Nasal cavity respiratory epithelium epithelial cell of viscerocranial mucosa (primary cell): ENCODE measurements around the gene PLPPR3. TPM values are rescaled to one million over a fixed set of nuclear protein-coding genes. Genes with fewer than 3 reads are reported as not detected.

Experiments
- total RNA-seq: library from RNA; depleted of rRNA; stranded (reverse); fragments of >200 nt; gene quantifications from 2 replicates; pipeline ENCODE4 v1.2.3, GENCODE V29; 2014

The PLPPR3 gene, protein sequence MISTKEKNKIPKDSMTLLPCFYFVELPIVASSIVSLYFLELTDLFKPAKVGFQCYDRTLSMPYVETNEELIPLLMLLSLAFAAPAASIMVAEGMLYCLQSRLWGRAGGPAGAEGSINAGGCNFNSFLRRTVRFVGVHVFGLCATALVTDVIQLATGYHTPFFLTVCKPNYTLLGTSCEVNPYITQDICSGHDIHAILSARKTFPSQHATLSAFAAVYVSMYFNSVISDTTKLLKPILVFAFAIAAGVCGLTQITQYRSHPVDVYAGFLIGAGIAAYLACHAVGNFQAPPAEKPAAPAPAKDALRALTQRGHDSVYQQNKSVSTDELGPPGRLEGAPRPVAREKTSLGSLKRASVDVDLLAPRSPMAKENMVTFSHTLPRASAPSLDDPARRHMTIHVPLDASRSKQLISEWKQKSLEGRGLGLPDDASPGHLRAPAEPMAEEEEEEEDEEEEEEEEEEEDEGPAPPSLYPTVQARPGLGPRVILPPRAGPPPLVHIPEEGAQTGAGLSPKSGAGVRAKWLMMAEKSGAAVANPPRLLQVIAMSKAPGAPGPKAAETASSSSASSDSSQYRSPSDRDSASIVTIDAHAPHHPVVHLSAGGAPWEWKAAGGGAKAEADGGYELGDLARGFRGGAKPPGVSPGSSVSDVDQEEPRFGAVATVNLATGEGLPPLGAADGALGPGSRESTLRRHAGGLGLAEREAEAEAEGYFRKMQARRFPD
- total RNA-seq = under 0.01 and 0.28 TPM in 2 replicates

GRCh38 chr19:821825-822503, at the start of gene PLPPR3:
TSS of gene PLPPR3 (minus strand) at chr19:821955. CDS start at chr19:821559, 396 bp downstream.

DNA sequence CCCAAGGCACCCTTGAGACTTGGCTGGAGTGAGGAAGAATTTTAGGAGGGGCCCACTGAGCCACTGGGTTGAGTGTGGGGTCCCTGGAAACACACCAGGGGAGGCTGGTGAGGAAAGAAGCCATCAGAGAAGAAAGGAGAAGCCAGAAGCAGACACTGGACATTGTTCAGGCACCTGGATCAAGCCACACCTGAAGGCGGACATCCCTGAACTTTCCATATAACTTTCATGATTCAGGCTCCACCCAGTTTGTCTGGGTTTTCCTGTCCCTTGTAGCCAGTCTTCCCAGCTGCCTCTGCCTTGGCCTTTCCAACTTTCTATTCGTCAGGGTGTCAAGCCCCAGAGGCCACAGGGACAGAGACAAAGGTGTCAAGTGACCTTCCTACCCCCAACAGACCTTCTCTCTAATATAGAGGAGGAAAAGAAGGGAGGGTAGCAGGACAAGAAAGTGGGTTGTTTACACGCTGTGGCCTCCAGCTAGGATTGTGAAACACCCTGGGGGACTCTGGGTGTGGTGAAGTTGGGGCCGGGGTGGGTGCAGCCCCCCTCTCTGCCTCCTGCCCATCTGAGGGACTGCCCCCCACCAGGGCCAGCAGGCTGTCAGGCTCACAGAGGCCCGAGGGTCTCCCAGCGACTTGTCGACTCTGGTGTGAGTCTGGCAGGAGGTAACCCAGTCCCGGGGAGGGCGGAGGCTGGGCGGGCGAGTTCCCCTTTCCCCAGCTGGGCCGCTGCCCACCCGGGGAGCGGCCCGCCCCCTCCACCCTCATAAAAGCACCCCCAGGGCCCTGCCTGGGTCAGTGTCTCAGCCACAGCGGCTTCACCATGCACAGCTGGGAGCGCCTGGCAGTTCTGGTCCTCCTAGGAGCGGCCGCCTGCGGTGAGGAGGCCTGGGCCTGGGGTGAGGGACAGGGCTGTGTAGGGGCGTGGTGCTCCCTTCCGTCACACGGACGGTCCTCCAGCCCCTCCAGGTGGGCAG, 37.4 kb upstream of the PLPPR3 start, which contains the start of gene CFD:
Gene CFD, plus strand, starts transcription at position 797 of the 976 bp plus-strand sequence. Its CDS starts 26 bp downstream, at position 823.

GRCh38 chr19:852136-853013, 30.6 kb upstream of the PLPPR3 start, which contains the start of gene ELANE:
TSS of gene ELANE (plus strand) at chr19:852303. CDS start at chr19:852329, 26 bp downstream.

DNA sequence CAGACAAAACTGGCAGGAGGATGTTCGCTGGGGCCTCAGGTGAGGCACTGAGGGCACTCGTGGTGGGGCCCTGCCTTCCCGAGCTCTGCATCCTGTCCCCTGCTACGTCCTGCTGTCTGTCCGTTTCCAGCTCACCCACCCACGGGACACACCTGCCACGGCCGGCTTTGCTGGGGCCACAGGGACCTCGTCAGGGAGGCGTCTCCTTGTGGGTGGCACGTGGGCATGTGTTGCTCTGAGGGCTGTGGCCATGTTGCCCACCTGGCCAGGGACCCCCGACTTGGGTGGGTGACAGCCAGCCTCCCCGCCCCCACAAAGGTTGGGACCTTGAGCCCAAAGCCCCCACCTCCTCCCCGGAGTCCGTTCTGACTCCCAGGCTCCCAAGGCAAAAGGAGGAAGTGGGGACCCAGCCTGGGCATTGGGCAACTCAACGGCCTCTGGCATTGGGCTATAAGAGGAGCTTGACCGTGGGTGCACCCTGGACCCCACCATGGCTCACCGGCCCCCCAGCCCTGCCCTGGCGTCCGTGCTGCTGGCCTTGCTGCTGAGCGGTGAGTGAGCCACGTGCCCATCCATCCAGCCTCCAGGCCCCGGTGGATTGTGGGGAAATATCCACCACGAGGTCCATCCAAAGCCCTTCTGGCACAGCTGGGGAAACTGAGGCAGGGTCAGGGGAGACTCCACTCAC, 18.9 kb upstream of the PLPPR3 start, which contains the start of gene PRTN3:
Gene PRTN3, plus strand, starts transcription at position 481 of the 688 bp plus-strand sequence. Its CDS starts 10 bp downstream, at position 491.

DNA sequence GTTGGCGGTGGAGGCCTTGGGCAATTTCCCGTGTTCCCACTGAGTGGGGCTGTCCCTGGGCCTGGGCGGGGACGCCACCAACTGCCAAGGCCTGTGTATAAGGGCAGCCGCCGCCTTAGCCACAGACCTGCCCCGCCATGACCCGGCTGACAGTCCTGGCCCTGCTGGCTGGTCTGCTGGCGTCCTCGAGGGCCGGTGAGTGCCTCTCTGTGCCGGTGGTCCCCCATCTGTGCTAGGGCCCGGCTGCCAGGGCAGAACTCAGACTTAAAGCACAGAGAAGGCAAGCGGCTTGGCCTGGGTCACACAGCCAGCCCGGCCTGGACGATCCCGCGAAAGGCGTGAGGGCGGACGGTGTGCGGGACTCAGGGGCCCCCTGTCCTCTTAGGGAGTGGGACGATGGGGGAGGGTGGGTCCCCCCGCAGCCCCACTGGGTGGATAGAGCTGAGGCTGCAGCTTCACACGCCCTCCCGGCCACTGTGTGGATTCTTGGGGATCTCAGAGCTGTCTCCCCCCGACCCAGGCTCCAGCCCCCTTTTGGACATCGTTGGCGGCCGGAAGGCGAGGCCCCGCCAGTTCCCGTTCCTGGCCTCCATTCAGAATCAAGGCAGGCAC, 6.1 kb upstream of the PLPPR3 start, which contains the start of gene AZU1:
Gene AZU1, plus strand, starts transcription at position 128 of the 612 bp plus-strand sequence. Its CDS starts 10 bp downstream, at position 138.

GRCh38 chr19:796692-797527, 24.8 kb downstream of the PLPPR3 start, which contains the start of gene PTBP1:
TSS of gene PTBP1 (plus strand) at chr19:797452. CDS start at chr19:797498, 46 bp downstream.

Other genes with a start within 250 kb of the PLPPR3 start
- 500 and 542 TPM in 2 replicates for gene BSG, start 249.4 kb downstream of the PLPPR3 start, total RNA-seq
- 0.34 and 1.3 TPM in 2 replicates for gene HCN2, start 232.1 kb downstream of the PLPPR3 start, total RNA-seq
- 38.8 and 40.7 TPM in 2 replicates for gene POLRMT, start 188.4 kb downstream of the PLPPR3 start, total RNA-seq
- gene FGF22, start 182.1 kb downstream of the PLPPR3 start, total RNA-seq = not detected in 2 replicates
- 40.3 and 49.2 TPM in 2 replicates for gene RNF126, start 158.7 kb downstream of the PLPPR3 start, total RNA-seq
- 96.0 and 177 TPM in 2 replicates for gene FSTL3, start 145.6 kb downstream of the PLPPR3 start, total RNA-seq
- gene PRSS57, start 126.5 kb downstream of the PLPPR3 start, total RNA-seq = not detected in 2 replicates
- gene PALM, start 113.0 kb downstream of the PLPPR3 start, total RNA-seq = 0.34 and 23.0 TPM in 2 replicates
- 55.5 and 95.0 TPM in 2 replicates for gene MISP, start 70.8 kb downstream of the PLPPR3 start, total RNA-seq
- 120 and 273 TPM in 2 replicates for gene PTBP1, start 24.5 kb downstream of the PLPPR3 start, total RNA-seq
- not detected in 2 replicates for gene AZU1, start 5.9 kb upstream of the PLPPR3 start, total RNA-seq
- gene PRTN3, start 19.0 kb upstream of the PLPPR3 start, total RNA-seq = not detected in 2 replicates
- 0.07 TPM in 1 of 2 replicates, not detected in the other for gene ELANE, start 30.3 kb upstream of the PLPPR3 start, total RNA-seq
- 4.4 and 6.4 TPM in 2 replicates for gene CFD, start 37.7 kb upstream of the PLPPR3 start, total RNA-seq
- 19.5 and 32.9 TPM in 2 replicates for gene MED16, start 71.2 kb upstream of the PLPPR3 start, total RNA-seq
- gene RNU6-9, start 71.5 kb upstream of the PLPPR3 start, total RNA-seq = not detected in 2 replicates
- gene R3HDM4, start 91.3 kb upstream of the PLPPR3 start, total RNA-seq = 40.5 and 46.1 TPM in 2 replicates
- under 0.01 and 0.07 TPM in 2 replicates for gene KISS1R, start 95.4 kb upstream of the PLPPR3 start, total RNA-seq
- 12.0 and 12.4 TPM in 2 replicates for gene ARID3A, start 104.1 kb upstream of the PLPPR3 start, total RNA-seq
- 61.9 and 65.2 TPM in 2 replicates for gene WDR18, start 162.4 kb upstream of the PLPPR3 start, total RNA-seq
- 1.4 and 2.1 TPM in 2 replicates for gene GRIN3B, start 178.5 kb upstream of the PLPPR3 start, total RNA-seq
- 74.5 and 108 TPM in 2 replicates for gene TMEM259, start 199.2 kb upstream of the PLPPR3 start, total RNA-seq
- not detected in 2 replicates for gene RNU6-2, start 199.6 kb upstream of the PLPPR3 start, total RNA-seq
- 143 and 272 TPM in 2 replicates for gene CNN2, start 204.7 kb upstream of the PLPPR3 start, total RNA-seq
- gene ABCA7, start 218.2 kb upstream of the PLPPR3 start, total RNA-seq = 15.1 and 16.1 TPM in 2 replicates
- 4.6 and 4.8 TPM in 2 replicates for gene ARHGAP45, start 245.2 kb upstream of the PLPPR3 start, total RNA-seq